Neural progenitor cell (in vitro differentiated cells): ENCODE measurements around the gene MINDY4B. TPM values are rescaled to one million over a fixed set of nuclear protein-coding genes. Genes with fewer than 3 reads are reported as not detected.

Source experiments
- DNase-seq: peaks from one replicate; pipeline ENCODE4 v3.0.0-alpha.2; 2016; ENCODE audit warnings: low spot score
- H2AFZ ChIP-seq: fragments of 200-600 bp; sonication (generic); replicated peaks from 2 replicates; pipeline ENCODE4 v1.6.1; 2016; ENCODE audit warnings: antibody characterized with exemption
- H3F3A ChIP-seq: fragments of 200-600 bp; sonication (generic); 2 replicates; pipeline ENCODE4 v1.6.1; 2016; ENCODE audit warnings: antibody characterized with exemption, low read depth
- H3K27ac ChIP-seq: fragments of 200-600 bp; sonication (generic); 2 replicates; pipeline ENCODE4 v1.5.1; 2016; ENCODE audit warnings: mild to moderate bottlenecking
- H3K27me3 ChIP-seq: fragments of 200-600 bp; sonication (generic); 2 replicates; pipeline ENCODE4 v1.6.1; 2016; ENCODE audit warnings: mild to moderate bottlenecking, moderate library complexity
- H3K36me3 ChIP-seq: fragments of 200-600 bp; sonication (generic); 2 replicates; pipeline ENCODE4 v1.5.1; 2016
- H3K4me1 ChIP-seq: fragments of 200-600 bp; sonication (generic); 2 replicates; pipeline ENCODE4 v1.6.1; 2016; ENCODE audit warnings: mixed run types
- H3K4me2 ChIP-seq: fragments of 200-600 bp; sonication (generic); 2 replicates; pipeline ENCODE4 v1.6.1; 2016
- H3K4me3 ChIP-seq: fragments of 200-600 bp; sonication (generic); 2 replicates; pipeline ENCODE4 v1.5.1; 2016
- H3K79me2 ChIP-seq: fragments of 200-600 bp; sonication (generic); 2 replicates; pipeline ENCODE4 v1.6.1; 2016; ENCODE audit warnings: low read depth
- H3K9ac ChIP-seq: fragments of 200-600 bp; sonication (generic); 2 replicates; pipeline ENCODE4 v1.6.1; 2016
- H3K9me3 ChIP-seq: fragments of 200-600 bp; sonication (generic); 2 replicates; pipeline ENCODE4 v1.5.1; 2016; ENCODE audit warnings: low read depth
- H4K20me1 ChIP-seq: fragments of 200-600 bp; sonication (generic); 2 replicates; pipeline ENCODE4 v1.6.1; 2016; ENCODE audit warnings: low read depth
- H3K27ac Mint-ChIP-seq: 3 replicates; pipeline ENCODE4 v1.8.0; 2021; ENCODE audit warnings: mixed read lengths
- H3K27me3 Mint-ChIP-seq: 2 replicates; pipeline ENCODE4 v1.8.0; 2022; ENCODE audit warnings: low read depth, mild to moderate bottlenecking, inconsistent platforms, moderate library complexity, mixed read lengths; ENCODE audit not compliant: insufficient read depth
- H3K36me3 Mint-ChIP-seq: 3 replicates; pipeline ENCODE4 v1.8.0; 2021; ENCODE audit warnings: mixed read lengths
- H3K4me1 Mint-ChIP-seq: 3 replicates; pipeline ENCODE4 v1.8.0; 2021; ENCODE audit warnings: mixed read lengths
- H3K4me3 Mint-ChIP-seq: 3 replicates; pipeline ENCODE4 v1.8.0; 2021; ENCODE audit warnings: mild to moderate bottlenecking, moderate library complexity, mixed read lengths
- H3K9me3 Mint-ChIP-seq: 3 replicates; pipeline ENCODE4 v1.8.0; 2020; ENCODE audit warnings: mixed read lengths
- CTCF ChIP-seq: fragments of 200-600 bp; sonication (generic); IDR thresholded peaks from 2 replicates; pipeline ENCODE4 v1.5.1; 2017; ENCODE audit warnings: antibody characterized with exemption, mild to moderate bottlenecking
- EZH2 ChIP-seq: fragments of 200-600 bp; sonication (generic); IDR thresholded peaks from 2 replicates; pipeline ENCODE4 v1.6.1; 2017; ENCODE audit warnings: antibody characterized with exemption, mild to moderate bottlenecking, moderate library complexity
- EZH2phosphoT487 ChIP-seq: fragments of 200-600 bp; sonication (generic); IDR thresholded peaks from 2 replicates; pipeline ENCODE4 v1.6.1; 2017; ENCODE audit warnings: antibody characterized with exemption
- total RNA-seq: library from RNA; depleted of rRNA; stranded (reverse); fragments of >200 nt; gene quantifications from 2 replicates; pipeline ENCODE4 v1.2.3, GENCODE V29; 2015; ENCODE audit warnings: low replicate concordance

MINDY4B gene
- total RNA-seq, 1 donor from 2014 or later: not detected

- no peak for DNase-seq
- TF ChIP-seq EZH2phosphoT487: no peak
- TF ChIP-seq CTCF: no peak
- TF ChIP-seq EZH2: no peak
- no peak overlapping the region for H3K27ac ChIP-seq
- H3F3A ChIP-seq: no peaks in the 10 kb centered on the region
- peaks cover 13% of the 10 kb centered on the region for H3K4me1 Mint-ChIP-seq
- no peaks in the 10 kb centered on the region for H4K20me1 ChIP-seq
- H3K9ac ChIP-seq: no peak overlapping the region
- H3K4me3 ChIP-seq: no peak overlapping the region
- H3K36me3 Mint-ChIP-seq: no peaks in the 10 kb centered on the region
- no peak overlapping the region for H3K4me2 ChIP-seq
- no peak overlapping the region for H3K27ac Mint-ChIP-seq
- no peaks in the 10 kb centered on the region for H3K79me2 ChIP-seq
- no peaks in the 10 kb centered on the region for H3K27me3 ChIP-seq
- H2AFZ ChIP-seq: no peak overlapping the region
- no peak overlapping the region for H3K4me3 Mint-ChIP-seq
- H3K9me3 Mint-ChIP-seq: no peaks in the 10 kb centered on the region
- peaks cover 11% of the 10 kb centered on the region for H3K4me1 ChIP-seq
- H3K27me3 Mint-ChIP-seq: peaks cover 2% of the 10 kb centered on the region
- no peaks in the 10 kb centered on the region for H3K9me3 ChIP-seq
- no peaks in the 10 kb centered on the region for H3K36me3 ChIP-seq
Measured at GRCh38 chr3:150912501-150912900, 7.3 kb upstream of the MINDY4B start.

- DNase-seq: no peak
- H3F3A ChIP-seq: no peaks in the 10 kb centered on the region
- Mint-ChIP-seq H3K36me3 (peaks cover 1% of the 10 kb centered on the region), H3K4me3 (no peak overlapping the region), H3K4me1 (peaks cover 13% of the 10 kb centered on the region), H3K27me3 (peaks cover 2% of the 10 kb centered on the region), H3K9me3 (peaks cover 2% of the 10 kb centered on the region), H3K27ac (no peak overlapping the region)
- H3K36me3 ChIP-seq: no peaks in the 10 kb centered on the region
- TF ChIP-seq EZH2: no peak
- no peak for TF ChIP-seq EZH2phosphoT487
- TF ChIP-seq CTCF: no peak
- H3K9ac ChIP-seq: no peak overlapping the region
- no peaks in the 10 kb centered on the region for H3K79me2 ChIP-seq
- peaks cover 11% of the 10 kb centered on the region for H3K4me1 ChIP-seq
- no peaks in the 10 kb centered on the region for H3K9me3 ChIP-seq
- H3K27me3 ChIP-seq: no peaks in the 10 kb centered on the region
- H4K20me1 ChIP-seq: no peaks in the 10 kb centered on the region
- no peak overlapping the region for H3K4me2 ChIP-seq
- H2AFZ ChIP-seq: no peak overlapping the region
- H3K4me3 ChIP-seq: no peak overlapping the region
- no peak overlapping the region for H3K27ac ChIP-seq
Measured at GRCh38 chr3:150911771-150912170, 6.5 kb upstream of the MINDY4B start.

GRCh38 chr3:150906461-150906860 is 1.2 kb upstream of the MINDY4B start:
- no peaks in the 10 kb centered on the region for H3K36me3 ChIP-seq
- no peak overlapping the region for H3K4me2 ChIP-seq
- H3K27me3 Mint-ChIP-seq: peaks cover 2% of the 10 kb centered on the region
- peaks cover 10% of the 10 kb centered on the region for H3K4me1 Mint-ChIP-seq
- H3F3A ChIP-seq: no peaks in the 10 kb centered on the region
- no peaks in the 10 kb centered on the region for H3K27me3 ChIP-seq
- H3K9me3 ChIP-seq: no peaks in the 10 kb centered on the region
- peaks cover 2% of the 10 kb centered on the region for H3K9me3 Mint-ChIP-seq
- no peak overlapping the region for H3K4me3 Mint-ChIP-seq
- H4K20me1 ChIP-seq: no peaks in the 10 kb centered on the region
- H2AFZ ChIP-seq: no peak overlapping the region
- H3K36me3 Mint-ChIP-seq: peaks cover 1% of the 10 kb centered on the region
- TF ChIP-seq EZH2phosphoT487: no peak
- TF ChIP-seq CTCF: no peak
- no peak for TF ChIP-seq EZH2
- no peak overlapping the region for H3K27ac Mint-ChIP-seq
- H3K4me3 ChIP-seq: no peak overlapping the region
- no peak overlapping the region for H3K27ac ChIP-seq
- no peak overlapping the region for H3K9ac ChIP-seq
- H3K4me1 ChIP-seq: peaks cover 11% of the 10 kb centered on the region
- H3K79me2 ChIP-seq: no peaks in the 10 kb centered on the region
- DNase-seq: no peak
